Spleen (tissue), 7 donors: Measurements from ENCODE around the gene NLGN2.

Experiments
- POLR2A ChIP-seq, 3 donors: fragments of 450-650 bp; IDR thresholded peaks; one replicate each; pipeline ENCODE4 v1.5.1; 2017; ENCODE audit warnings: antibody characterized with exemption in 3 of 3, mild to moderate bottlenecking in 1 of 3
- POLR2AphosphoS5 ChIP-seq, 3 donors: sonication (generic); formaldehyde crosslinking; IDR thresholded peaks; one replicate each; pipeline ENCODE4 v1.5.1; 2017; ENCODE audit warnings: antibody characterized with exemption in 3 of 3
- TF ChIP-seq, protein P1 (sequence below), 11 experiments: fragments of 200-600 bp in 7 of 11; fragments of 450-650 bp in 4 of 11; sonication (generic) in 4 of 11; IDR thresholded peaks in 8 of 11; conservative IDR thresholded peaks in 3 of 11; 1 replicate in 7 of 11; 2 replicates in 4 of 11; pipeline versions ENCODE4 v1.4.0 to v1.8.0; 2016 to 2021; ENCODE audit warnings: antibody characterized with exemption in 11 of 11, inconsistent platforms in 4 of 11, mild to moderate bottlenecking in 1 of 11
- donor health status: DM: no; HTN: no; CAD: no; lungs with moderate emphysema.
- donor health status: DM: no; HTN: no; CAD: no.
- donor health status: DM: no; HTN: no; CAD: no.

- TF ChIP-seq, protein P1, sequence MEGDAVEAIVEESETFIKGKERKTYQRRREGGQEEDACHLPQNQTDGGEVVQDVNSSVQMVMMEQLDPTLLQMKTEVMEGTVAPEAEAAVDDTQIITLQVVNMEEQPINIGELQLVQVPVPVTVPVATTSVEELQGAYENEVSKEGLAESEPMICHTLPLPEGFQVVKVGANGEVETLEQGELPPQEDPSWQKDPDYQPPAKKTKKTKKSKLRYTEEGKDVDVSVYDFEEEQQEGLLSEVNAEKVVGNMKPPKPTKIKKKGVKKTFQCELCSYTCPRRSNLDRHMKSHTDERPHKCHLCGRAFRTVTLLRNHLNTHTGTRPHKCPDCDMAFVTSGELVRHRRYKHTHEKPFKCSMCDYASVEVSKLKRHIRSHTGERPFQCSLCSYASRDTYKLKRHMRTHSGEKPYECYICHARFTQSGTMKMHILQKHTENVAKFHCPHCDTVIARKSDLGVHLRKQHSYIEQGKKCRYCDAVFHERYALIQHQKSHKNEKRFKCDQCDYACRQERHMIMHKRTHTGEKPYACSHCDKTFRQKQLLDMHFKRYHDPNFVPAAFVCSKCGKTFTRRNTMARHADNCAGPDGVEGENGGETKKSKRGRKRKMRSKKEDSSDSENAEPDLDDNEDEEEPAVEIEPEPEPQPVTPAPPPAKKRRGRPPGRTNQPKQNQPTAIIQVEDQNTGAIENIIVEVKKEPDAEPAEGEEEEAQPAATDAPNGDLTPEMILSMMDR (IDR thresholded peaks at IDR 0.05 in 8 of 11, conservative IDR thresholded peaks at IDR 0.05 in 3 of 11): no peak
- TF ChIP-seq POLR2A (IDR thresholded peaks at IDR 0.05) (no peak), POLR2AphosphoS5 (IDR thresholded peaks at IDR 0.05) (no peak)
Measured at GRCh38 chr17:7427549-7427948, 19.9 kb downstream of the NLGN2 start.
